ENCODE results near the gene CHPF. TPM values are rescaled to one million over a fixed set of nuclear protein-coding genes. Genes with fewer than 3 reads are reported as not detected.

Gene CHPF
- total RNA-seq, 4 donors from 2014 or later = 21.0 to 50.5 (median 37.2) TPM

GRCh38 chr2:219509780-219510511 is 33.7 kb downstream of the CHPF start:
- DNase-seq (no peak), ATAC-seq (peak; percentile 51 to 77)
- peaks cover 0 to 13% of the 10 kb centered on the region in 2 donors for H3K36me3 ChIP-seq
- peak overlapping the region; percentile 4 to 47 (median 26) for H3K4me3 ChIP-seq
- no peak overlapping the region for H3K27ac ChIP-seq
- TF ChIP-seq CTCF (IDR thresholded peaks at IDR 0.05 in 4 of 5, conservative IDR thresholded peaks at IDR 0.05 in 1 of 5) (peak in 4 of 5 experiments; percentile 43 to 74 (median 55)), POLR2A (IDR thresholded peaks at IDR 0.05) (no peak)
- peaks cover 23 to 35% (median 34%) of the 10 kb centered on the region in 3 donors for H3K27me3 ChIP-seq
- no peaks in the 10 kb centered on the region for H3K9me3 ChIP-seq
- intact Hi-C loops (cut with DNase I; ENCODE audit: low total_unique reads) (loop anchor here (1.0 kb wide), 1 partner anchor 20 kb away; no protein-coding TSS in a partner anchor), in situ Hi-C loops (cut with MboI; ENCODE audit: low sequenced_read_pairs in 4 of 4) (no loop called here)
- peaks cover 7 to 16% of the 10 kb centered on the region in 2 donors for H3K4me1 ChIP-seq

- DNase-seq (no peak), ATAC-seq (peak in 1 of 2 donors; percentile 3)
- H3K4me1 ChIP-seq = peaks cover 7 to 14% of the 10 kb centered on the region in 2 donors
- H3K9me3 ChIP-seq = no peaks in the 10 kb centered on the region
- intact Hi-C loops (cut with DNase I; ENCODE audit: low total_unique reads) (loop anchor here (1.0 kb wide), 1 partner anchor 21 kb away; no protein-coding TSS in a partner anchor), in situ Hi-C loops (cut with MboI; ENCODE audit: low sequenced_read_pairs in 4 of 4) (no loop called here)
- H3K36me3 ChIP-seq = peaks cover 0 to 21% of the 10 kb centered on the region in 2 donors
- peak overlapping the region in 1 of 4 donors; percentile 47 for H3K4me3 ChIP-seq
- no peak overlapping the region for H3K27ac ChIP-seq
- TF ChIP-seq CTCF (IDR thresholded peaks at IDR 0.05 in 4 of 5, conservative IDR thresholded peaks at IDR 0.05 in 1 of 5) (no peak), POLR2A (IDR thresholded peaks at IDR 0.05) (no peak)
- H3K27me3 ChIP-seq = peaks cover 20 to 31% (median 28%) of the 10 kb centered on the region in 3 donors
Measured at GRCh38 chr2:219508971-219509779, 34.4 kb downstream of the CHPF start.

GRCh38 chr2:219508444-219508734 is 35.2 kb downstream of the CHPF start:
- Histone ChIP-seq H3K27me3 (peaks cover 13 to 23% (median 20%) of the 10 kb centered on the region in 3 donors), H3K27ac (no peak overlapping the region), H3K4me3 (no peak overlapping the region), H3K9me3 (no peaks in the 10 kb centered on the region), H3K36me3 (peaks cover 0 to 29% of the 10 kb centered on the region in 2 donors), H3K4me1 (peaks cover 7 to 10% of the 10 kb centered on the region in 2 donors)
- intact Hi-C loops (cut with DNase I; ENCODE audit: low total_unique reads) (no loop called here), in situ Hi-C loops (cut with MboI; ENCODE audit: low sequenced_read_pairs in 4 of 4) (no loop called here)
- no peak for ATAC-seq
- DNase-seq = no peak
- no peak for TF ChIP-seq POLR2A (IDR thresholded peaks at IDR 0.05)

GRCh38 chr2:219507581-219508443 is 35.8 kb downstream of the CHPF start:
- no peak overlapping the region for H3K27ac ChIP-seq
- in situ Hi-C loops (cut with MboI; ENCODE audit: low sequenced_read_pairs in 4 of 4) = no loop called here
- peaks cover 10 to 20% (median 14%) of the 10 kb centered on the region in 3 donors for H3K27me3 ChIP-seq
- H3K36me3 ChIP-seq = peaks cover 0 to 30% of the 10 kb centered on the region in 2 donors
- TF ChIP-seq CTCF (IDR thresholded peaks at IDR 0.05 in 4 of 5, conservative IDR thresholded peaks at IDR 0.05 in 1 of 5) = no peak
- TF ChIP-seq POLR2A (IDR thresholded peaks at IDR 0.05) = no peak
- intact Hi-C loops (cut with DNase I; ENCODE audit: low total_unique reads) = no loop called here
- no peak for ATAC-seq
- no peak overlapping the region for H3K4me3 ChIP-seq
- H3K4me1 ChIP-seq = peaks cover 7 to 10% of the 10 kb centered on the region in 2 donors
- DNase-seq = no peak
- no peaks in the 10 kb centered on the region for H3K9me3 ChIP-seq

Measured in gastrocnemius medialis (tissue), 4 donors.